ENCODE data around the gene NDST1. TPM values are rescaled to one million over a fixed set of nuclear protein-coding genes. Genes with fewer than 3 reads are reported as not detected.

NDST1 gene
- polyA plus RNA-seq, 1 donor (not counting 4 experiments of a cell fraction or from before 2014, with no cell fraction given) = 24.9 TPM

GRCh38 chr5:150491876-150492275, 16.1 kb upstream of the NDST1 start:
- H3K79me2 ChIP-seq (ENCODE audit: control insufficient read depth, insufficient read depth, low read length) = peaks cover 74% of the 10 kb centered on the region
- H3K9me3 ChIP-seq (ENCODE audit: control insufficient read depth, low read depth, low read length) = no peaks in the 10 kb centered on the region
- peak overlapping the region; percentile 49 for H3K9ac ChIP-seq (ENCODE audit: control insufficient read depth, extremely low read depth, insufficient read depth, low read length)
- TF ChIP-seq CTCF (optimal IDR thresholded peaks at IDR 0.05 in 1 of 3, IDR thresholded peaks at IDR 0.05 in 1 of 3, conservative IDR thresholded peaks at IDR 0.05 in 1 of 3; ENCODE audit: extremely low read depth in 1 of 3, insufficient read depth in 2 of 3, low read length in 3 of 3) (no peak), EZH2 (IDR thresholded peaks at IDR 0.05; ENCODE audit: low read length) (no peak)
- peaks cover 74% of the 10 kb centered on the region for H3K4me1 ChIP-seq (ENCODE audit: control insufficient read depth, extremely low read depth, insufficient read depth, low read length)
- no peaks in the 10 kb centered on the region for H3K27me3 ChIP-seq (ENCODE audit: control insufficient read depth, extremely low read depth, insufficient read depth, low read length)
- H3K4me2 ChIP-seq (ENCODE audit: control insufficient read depth, extremely low read depth, insufficient read depth, low read depth, low read length) = peak overlapping the region; percentile 76
- H3K4me3 ChIP-seq (ENCODE audit: control insufficient read depth in 2 of 3, extremely low read depth in 1 of 3, insufficient read depth in 2 of 3, low read depth in 1 of 3, low read length in 3 of 3) = no peak overlapping the region
- peaks cover 6% of the 10 kb centered on the region for H3K9me1 ChIP-seq (ENCODE audit: control insufficient read depth, extremely low read depth, insufficient read depth, low read length)
- peak overlapping the region; percentile 88 for H3K27ac ChIP-seq (ENCODE audit: control insufficient read depth, insufficient read depth, low read length)
- H2AFZ ChIP-seq (ENCODE audit: control insufficient read depth, low read length) = no peak overlapping the region
- peaks cover 1 to 2% of the 10 kb centered on the region in 2 experiments for H3K36me3 ChIP-seq (ENCODE audit: control insufficient read depth in 2 of 2, extremely low read depth in 1 of 2, insufficient read depth in 2 of 2, low read length in 2 of 2)
- no peaks in the 10 kb centered on the region for H4K20me1 ChIP-seq (ENCODE audit: control insufficient read depth, extremely low read depth, insufficient read depth, low read length)
- dilution Hi-C loops (cut with MboI; ENCODE audit: extremely low pct_ligation_motif_present, low sequenced_read_pairs) = no loop called here
- no peak for DNase-seq (ENCODE audit: low read depth, low spot score)
- FAIRE-seq = no peak

GRCh38 chr5:150492621-150493020, 15.3 kb upstream of the NDST1 start:
- Histone ChIP-seq H3K9me3 (ENCODE audit: control insufficient read depth, low read depth, low read length) (no peaks in the 10 kb centered on the region), H3K27me3 (ENCODE audit: control insufficient read depth, extremely low read depth, insufficient read depth, low read length) (no peaks in the 10 kb centered on the region), H3K9ac (ENCODE audit: control insufficient read depth, extremely low read depth, insufficient read depth, low read length) (peak overlapping the region; percentile 49), H3K27ac (ENCODE audit: control insufficient read depth, insufficient read depth, low read length) (peak overlapping the region; percentile 88), H3K4me1 (ENCODE audit: control insufficient read depth, extremely low read depth, insufficient read depth, low read length) (peaks cover 74% of the 10 kb centered on the region), H2AFZ (ENCODE audit: control insufficient read depth, low read length) (no peak overlapping the region), H4K20me1 (ENCODE audit: control insufficient read depth, extremely low read depth, insufficient read depth, low read length) (no peaks in the 10 kb centered on the region), H3K36me3 (ENCODE audit: control insufficient read depth in 2 of 2, extremely low read depth in 1 of 2, insufficient read depth in 2 of 2, low read length in 2 of 2) (peaks cover 1 to 2% of the 10 kb centered on the region in 2 experiments), H3K4me2 (ENCODE audit: control insufficient read depth, extremely low read depth, insufficient read depth, low read depth, low read length) (peak overlapping the region; percentile 76), H3K4me3 (ENCODE audit: control insufficient read depth in 2 of 3, extremely low read depth in 1 of 3, insufficient read depth in 2 of 3, low read depth in 1 of 3, low read length in 3 of 3) (peak overlapping the region in 2 of 3 experiments; percentile 9 to 15), H3K79me2 (ENCODE audit: control insufficient read depth, insufficient read depth, low read length) (peaks cover 70% of the 10 kb centered on the region), H3K9me1 (ENCODE audit: control insufficient read depth, extremely low read depth, insufficient read depth, low read length) (peaks cover 6% of the 10 kb centered on the region)
- dilution Hi-C loops (cut with MboI; ENCODE audit: extremely low pct_ligation_motif_present, low sequenced_read_pairs) = no loop called here
- FAIRE-seq = peak; percentile 98
- peak; percentile 99 for DNase-seq (ENCODE audit: low read depth, low spot score)
- no peak for TF ChIP-seq EZH2 (IDR thresholded peaks at IDR 0.05; ENCODE audit: low read length)
- TF ChIP-seq CTCF (optimal IDR thresholded peaks at IDR 0.05 in 1 of 3, IDR thresholded peaks at IDR 0.05 in 1 of 3, conservative IDR thresholded peaks at IDR 0.05 in 1 of 3; ENCODE audit: extremely low read depth in 1 of 3, insufficient read depth in 2 of 3, low read length in 3 of 3) = no peak
